Liver (tissue), 9 donors: ENCODE data around the gene ARFGAP1. TPM values are rescaled to one million over a fixed set of nuclear protein-coding genes. Genes with fewer than 3 reads are reported as not detected.

Experiments used
- DNase-seq: peaks from one replicate; pipeline ENCODE4 v3.0.0-alpha.2; 2017; ENCODE audit warnings: low spot score
- H3K27ac ChIP-seq, 2 donors: one replicate each; pipeline ENCODE4 v1.7.0; 2013; ENCODE audit warnings: inconsistent platforms in 2 of 2, low read length in 2 of 2, control low read depth in 1 of 2, low read depth in 1 of 2, mild to moderate bottlenecking in 1 of 2
- H3K27me3 ChIP-seq, 4 donors: one replicate each; pipeline versions ENCODE4 v1.6.1 to v1.7.0; 2013; ENCODE audit warnings: low read length in 3 of 4, inconsistent platforms in 1 of 4, mild to moderate bottlenecking in 1 of 4, moderate library complexity in 1 of 4; ENCODE audit not compliant: control insufficient read depth in 4 of 4, insufficient read depth in 4 of 4
- H3K36me3 ChIP-seq, 4 donors: one replicate each; pipeline versions ENCODE4 v1.6.1 to v1.7.0; 2013; ENCODE audit warnings: low read length in 3 of 4, mild to moderate bottlenecking in 3 of 4, low read depth in 1 of 4, moderate library complexity in 1 of 4; ENCODE audit not compliant: control insufficient read depth in 4 of 4, insufficient read depth in 3 of 4
- H3K4me1 ChIP-seq, 4 donors: one replicate each; pipeline versions ENCODE4 v1.6.1 to v1.7.0; 2013; ENCODE audit warnings: low read length in 3 of 4, mild to moderate bottlenecking in 3 of 4, moderate library complexity in 1 of 4; ENCODE audit not compliant: control insufficient read depth in 4 of 4, insufficient read depth in 4 of 4
- H3K4me3 ChIP-seq, 3 donors: one replicate each; pipeline versions ENCODE4 v1.6.1 to v1.7.0; 2013; ENCODE audit warnings: low read length in 3 of 3, control low read depth in 1 of 3, low read depth in 1 of 3, mild to moderate bottlenecking in 1 of 3
- H3K9ac ChIP-seq, 2 donors: one replicate each; pipeline ENCODE4 v1.7.0; 2013; ENCODE audit warnings: low read length in 2 of 2, mild to moderate bottlenecking in 2 of 2, moderate library complexity in 2 of 2, control low read depth in 1 of 2, low read depth in 1 of 2
- H3K9me3 ChIP-seq, 4 donors: one replicate each; pipeline versions ENCODE4 v1.6.1 to v1.7.0; 2013; ENCODE audit warnings: low read length in 3 of 4; ENCODE audit not compliant: control insufficient read depth in 4 of 4
- ATF3 ChIP-seq: IDR thresholded peaks from 2 replicates; pipeline ENCODE4 v1.6.1; 2016; ENCODE audit warnings: antibody characterized with exemption
- CTCF ChIP-seq: fragments of 150-350 bp; IDR thresholded peaks from 2 replicates; pipeline ENCODE4 v1.5.1; 2017; ENCODE audit warnings: improper control_type of control experiment, low read depth, low read length; ENCODE audit not compliant: missing input control
- EGR1 ChIP-seq, 2 donors: IDR thresholded peaks; 2 replicates each; pipeline ENCODE4 v1.6.1; 2016 to 2018; ENCODE audit warnings: antibody characterized with exemption in 2 of 2, low read depth in 2 of 2
- FOXA1 ChIP-seq: IDR thresholded peaks from 2 replicates; pipeline ENCODE4 v1.6.1; 2016; ENCODE audit warnings: antibody characterized with exemption
- GABPA ChIP-seq, 2 donors: IDR thresholded peaks in 1 of 2; conservative IDR thresholded peaks in 1 of 2; 2 replicates each; pipeline ENCODE4 v1.6.1; 2016; ENCODE audit warnings: antibody characterized with exemption in 2 of 2, mild to moderate bottlenecking in 1 of 2, moderate library complexity in 1 of 2
- HNF4A ChIP-seq, 2 donors: conservative IDR thresholded peaks; 2 replicates each; pipeline ENCODE4 v1.6.1; 2016; ENCODE audit warnings: antibody characterized with exemption in 2 of 2, mild to moderate bottlenecking in 2 of 2
- HNF4G ChIP-seq: IDR thresholded peaks from 2 replicates; pipeline ENCODE4 v1.6.1; 2016; ENCODE audit warnings: antibody characterized with exemption
- JUND ChIP-seq, 2 donors: IDR thresholded peaks; 2 replicates each; pipeline ENCODE4 v1.6.1; 2016; ENCODE audit warnings: antibody characterized with exemption in 2 of 2
- RAD21 ChIP-seq, 2 donors: IDR thresholded peaks; 2 replicates each; pipeline ENCODE4 v1.6.1; 2016; ENCODE audit warnings: antibody characterized with exemption in 2 of 2, mild to moderate bottlenecking in 2 of 2
- REST ChIP-seq: IDR thresholded peaks from 2 replicates; pipeline ENCODE4 v1.6.1; 2016; ENCODE audit warnings: antibody characterized with exemption, mild to moderate bottlenecking
- RXRA ChIP-seq, 2 donors: IDR thresholded peaks; 2 replicates each; pipeline ENCODE4 v1.6.1; 2017 to 2018; ENCODE audit warnings: antibody characterized with exemption in 2 of 2, mild to moderate bottlenecking in 1 of 2
- SP1 ChIP-seq: IDR thresholded peaks from 2 replicates; pipeline ENCODE4 v1.6.1; 2018; ENCODE audit warnings: antibody characterized with exemption, mild to moderate bottlenecking
- TAF1 ChIP-seq: conservative IDR thresholded peaks from 2 replicates; pipeline ENCODE4 v1.6.1; 2016; ENCODE audit warnings: antibody characterized with exemption, mild to moderate bottlenecking
- YY1 ChIP-seq: IDR thresholded peaks from 2 replicates; pipeline ENCODE4 v1.6.1; 2016; ENCODE audit warnings: antibody characterized with exemption, mild to moderate bottlenecking
- ZBTB33 ChIP-seq: IDR thresholded peaks from 2 replicates; pipeline ENCODE4 v1.6.1; 2016; ENCODE audit warnings: antibody characterized with exemption
- WGBS: extraction: QIAGEN DNeasy Blood & Tissue Kit; methylation state at CpG from one replicate; pipeline ENCODE4 v1.1.7; 2013; 5-methylcytosine and 5-hydroxymethylcytosine counted together
- polyA plus RNA-seq, 2 donors: library from polyadenylated mRNA; stranded (reverse) in 1 of 2; unstranded in 1 of 2; fragments of 200-250 nt in 1 of 2; fragments of >200 nt in 1 of 2; fragmentation: Nextera tagmentation in 1 of 2; extraction: Ambion mirVana in 1 of 2; gene quantifications; one replicate each; pipeline versions ENCODE4 v1.2.1 to v1.2.3, GENCODE V29; 2013 to 2015
- total RNA-seq, 2 donors: library from RNA; depleted of rRNA; stranded (reverse); fragments of >200 nt; gene quantifications; one replicate each; pipeline ENCODE4 v1.2.3, GENCODE V29; 2014
- donor health status: healthy.
- donor health status: healthy.
- donor health status: healthy.
- donor health status: healthy.
- donor health status: healthy.

The ARFGAP1 gene
- total and polyA plus RNA-seq, 4 donors, result 11.2 to 29.7 (median 21.8) TPM

GRCh38 chr20:63311186-63311832 is 38.7 kb downstream of the ARFGAP1 start:
- Histone ChIP-seq H3K36me3 (no peaks in the 10 kb centered on the region), H3K27ac (no peak overlapping the region), H3K9ac (no peak overlapping the region), H3K27me3 (peaks cover 0 to 2% (median 0%) of the 10 kb centered on the region in 4 donors), H3K4me1 (no peaks in the 10 kb centered on the region), H3K9me3 (no peaks in the 10 kb centered on the region), H3K4me3 (no peak overlapping the region)
- whole genome bisulfite sequencing, result 83% methylated on average over 29 of the region's 29 CpGs
- TF ChIP-seq GABPA (IDR thresholded peaks at IDR 0.05 in 1 of 2, conservative IDR thresholded peaks at IDR 0.05 in 1 of 2) (no peak), HNF4G (no peak), SP1 (no peak), CTCF (no peak), ZBTB33 (no peak), TAF1 (no peak), JUND (IDR thresholded peaks at IDR 0.05) (no peak)
- DNase-seq, result no peak

- H3K4me3 ChIP-seq, result no peak overlapping the region
- peaks cover 0 to 2% (median 0%) of the 10 kb centered on the region in 4 donors for H3K27me3 ChIP-seq
- no peaks in the 10 kb centered on the region for H3K4me1 ChIP-seq
- no peaks in the 10 kb centered on the region for H3K9me3 ChIP-seq
- no peak for DNase-seq
- WGBS, result 73% methylated on average over 18 of the region's 18 CpGs
- H3K36me3 ChIP-seq, result no peaks in the 10 kb centered on the region
- TF ChIP-seq YY1, result no peak
- TF ChIP-seq RAD21 (IDR thresholded peaks at IDR 0.05), result no peak
- no peak for TF ChIP-seq ZBTB33
- TF ChIP-seq REST, result no peak
- no peak for TF ChIP-seq EGR1 (IDR thresholded peaks at IDR 0.05; ENCODE audit: low read depth in 2 of 2)
- no peak for TF ChIP-seq TAF1
- no peak for TF ChIP-seq RXRA (IDR thresholded peaks at IDR 0.05)
- no peak for TF ChIP-seq FOXA1
- no peak for TF ChIP-seq ATF3
- no peak for TF ChIP-seq JUND (IDR thresholded peaks at IDR 0.05)
- no peak for TF ChIP-seq SP1
- TF ChIP-seq HNF4G, result no peak
- TF ChIP-seq HNF4A (conservative IDR thresholded peaks at IDR 0.05), result no peak
- no peak for TF ChIP-seq GABPA (IDR thresholded peaks at IDR 0.05 in 1 of 2, conservative IDR thresholded peaks at IDR 0.05 in 1 of 2)
- no peak overlapping the region for H3K27ac ChIP-seq
- no peak overlapping the region for H3K9ac ChIP-seq
Observed at GRCh38 chr20:63311833-63312243, 39.2 kb downstream of the ARFGAP1 start.
